ENCODE measurements around the gene ADGRB2. TPM values are rescaled to one million over a fixed set of nuclear protein-coding genes. Genes with fewer than 3 reads are reported as not detected.

The ADGRB2 gene
- total RNA-seq, 1 experiment from 2014 or later = 2.9 TPM

DNA sequence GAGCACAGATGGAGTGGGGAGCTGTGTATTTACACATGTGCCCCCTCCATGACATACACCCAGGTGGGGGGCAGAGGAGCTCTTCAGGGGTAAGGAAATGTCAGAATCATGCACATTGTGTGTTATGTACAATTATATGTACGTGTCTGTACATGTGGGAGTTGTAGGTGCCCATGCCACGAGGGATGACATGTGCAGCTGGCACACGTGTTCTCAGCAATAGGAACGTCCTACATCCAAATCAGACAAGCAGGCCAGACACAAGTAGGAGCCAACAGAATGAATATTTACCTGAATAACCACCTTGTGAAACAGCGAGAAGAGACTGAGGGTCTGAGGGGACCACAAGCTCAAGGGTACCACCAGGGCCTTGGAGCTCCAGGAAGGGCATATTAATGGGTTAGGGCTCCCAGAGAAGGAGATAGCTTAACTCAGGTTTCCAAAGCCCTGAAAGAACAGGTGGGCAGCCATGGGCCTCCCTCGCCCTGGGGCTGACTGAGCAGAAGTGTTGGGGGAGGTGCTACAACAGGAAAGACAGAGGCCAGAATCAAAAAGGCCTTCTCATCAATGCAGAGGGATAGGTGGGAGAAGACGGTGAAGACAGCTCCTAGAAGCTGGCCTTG is 63.6 kb downstream of the ADGRB2 start:
- H3K4me1 Mint-ChIP-seq (ENCODE audit: low read depth, unreplicated experiment) = peaks cover 36% of the 10 kb centered on the region
- CTCF ChIA-PET = interaction anchor here (0.8 to 1.4 kb wide), 2 partner anchors 12 to 31 kb away, joined by 3 to 4 read pairs; no protein-coding TSS in a partner anchor
- H3K4me3 Mint-ChIP-seq (ENCODE audit: low read depth, unreplicated experiment) = no peak overlapping the region
- peak overlapping the region; percentile 62 for H3K27ac Mint-ChIP-seq (ENCODE audit: unreplicated experiment)
- H3K27me3 Mint-ChIP-seq (ENCODE audit: unreplicated experiment) = peaks cover 27% of the 10 kb centered on the region
- intact Hi-C loops (cut with micrococcal nuclease; ENCODE audit: unreplicated experiment) = no loop called here
- DNase-seq = no peak
- H3K36me3 Mint-ChIP-seq (ENCODE audit: insufficient read depth, unreplicated experiment) = peaks cover 5% of the 10 kb centered on the region
- no TSS peak for BruUV-seq (replicated peaks)
- no peaks in the 10 kb centered on the region for H3K9me3 Mint-ChIP-seq (ENCODE audit: low read depth, unreplicated experiment)
- TF ChIP-seq, protein P1, sequence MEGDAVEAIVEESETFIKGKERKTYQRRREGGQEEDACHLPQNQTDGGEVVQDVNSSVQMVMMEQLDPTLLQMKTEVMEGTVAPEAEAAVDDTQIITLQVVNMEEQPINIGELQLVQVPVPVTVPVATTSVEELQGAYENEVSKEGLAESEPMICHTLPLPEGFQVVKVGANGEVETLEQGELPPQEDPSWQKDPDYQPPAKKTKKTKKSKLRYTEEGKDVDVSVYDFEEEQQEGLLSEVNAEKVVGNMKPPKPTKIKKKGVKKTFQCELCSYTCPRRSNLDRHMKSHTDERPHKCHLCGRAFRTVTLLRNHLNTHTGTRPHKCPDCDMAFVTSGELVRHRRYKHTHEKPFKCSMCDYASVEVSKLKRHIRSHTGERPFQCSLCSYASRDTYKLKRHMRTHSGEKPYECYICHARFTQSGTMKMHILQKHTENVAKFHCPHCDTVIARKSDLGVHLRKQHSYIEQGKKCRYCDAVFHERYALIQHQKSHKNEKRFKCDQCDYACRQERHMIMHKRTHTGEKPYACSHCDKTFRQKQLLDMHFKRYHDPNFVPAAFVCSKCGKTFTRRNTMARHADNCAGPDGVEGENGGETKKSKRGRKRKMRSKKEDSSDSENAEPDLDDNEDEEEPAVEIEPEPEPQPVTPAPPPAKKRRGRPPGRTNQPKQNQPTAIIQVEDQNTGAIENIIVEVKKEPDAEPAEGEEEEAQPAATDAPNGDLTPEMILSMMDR (IDR thresholded peaks at IDR 0.05; ENCODE audit: unreplicated experiment) = no peak

- TF ChIP-seq, protein P1 (IDR thresholded peaks at IDR 0.05; ENCODE audit: unreplicated experiment) = no peak
- intact Hi-C loops (cut with micrococcal nuclease; ENCODE audit: unreplicated experiment) = no loop called here
- peaks cover 18% of the 10 kb centered on the region for H3K27me3 Mint-ChIP-seq (ENCODE audit: unreplicated experiment)
- peaks cover 5% of the 10 kb centered on the region for H3K36me3 Mint-ChIP-seq (ENCODE audit: insufficient read depth, unreplicated experiment)
- H3K4me3 Mint-ChIP-seq (ENCODE audit: low read depth, unreplicated experiment) = no peak overlapping the region
- no TSS peak for BruUV-seq (replicated peaks)
- CTCF ChIA-PET = no interaction called here
- no peaks in the 10 kb centered on the region for H3K9me3 Mint-ChIP-seq (ENCODE audit: low read depth, unreplicated experiment)
- H3K4me1 Mint-ChIP-seq (ENCODE audit: low read depth, unreplicated experiment) = peaks cover 38% of the 10 kb centered on the region
- no peak overlapping the region for H3K27ac Mint-ChIP-seq (ENCODE audit: unreplicated experiment)
- DNase-seq = no peak
Observed at GRCh38 chr1:31699341-31699891, 64.7 kb downstream of the ADGRB2 start.

DNA sequence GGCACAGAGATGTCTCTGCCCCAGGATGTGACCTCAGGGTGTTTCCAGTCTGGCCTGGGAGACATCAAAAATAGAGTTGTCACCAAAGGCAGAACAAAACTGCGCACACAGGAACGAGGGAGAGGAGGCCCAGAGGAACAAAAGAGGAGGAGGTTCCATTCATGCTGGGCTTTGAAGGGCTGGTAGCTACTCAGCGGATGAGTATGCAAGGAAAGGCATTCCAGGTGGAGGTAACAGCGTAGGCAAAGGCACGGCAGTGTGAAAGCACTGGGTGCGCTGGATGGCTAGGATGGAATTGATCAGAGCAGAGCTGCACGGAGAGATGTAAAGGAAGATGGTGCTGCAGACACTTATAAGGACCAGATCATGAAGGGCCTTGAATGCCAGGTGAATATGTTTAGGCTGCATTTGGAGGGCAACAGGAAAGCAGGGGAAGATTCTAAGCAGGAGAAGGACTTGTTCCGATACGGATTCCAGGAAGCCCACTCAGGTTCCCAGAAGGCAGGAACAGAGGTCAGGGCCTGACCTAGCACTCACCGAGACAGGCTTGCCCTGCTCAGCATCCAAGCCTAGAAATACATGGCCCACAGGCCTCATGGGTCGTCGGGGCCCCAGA is 66.7 kb downstream of the ADGRB2 start:
- no peak overlapping the region for H3K27ac Mint-ChIP-seq (ENCODE audit: unreplicated experiment)
- peaks cover 15% of the 10 kb centered on the region for H3K27me3 Mint-ChIP-seq (ENCODE audit: unreplicated experiment)
- CTCF ChIA-PET = no interaction called here
- H3K4me1 Mint-ChIP-seq (ENCODE audit: low read depth, unreplicated experiment) = peaks cover 38% of the 10 kb centered on the region
- no peak for DNase-seq
- no peaks in the 10 kb centered on the region for H3K9me3 Mint-ChIP-seq (ENCODE audit: low read depth, unreplicated experiment)
- H3K4me3 Mint-ChIP-seq (ENCODE audit: low read depth, unreplicated experiment) = no peak overlapping the region
- TF ChIP-seq, protein P1 (IDR thresholded peaks at IDR 0.05; ENCODE audit: unreplicated experiment) = no peak
- intact Hi-C loops (cut with micrococcal nuclease; ENCODE audit: unreplicated experiment) = no loop called here
- peaks cover 5% of the 10 kb centered on the region for H3K36me3 Mint-ChIP-seq (ENCODE audit: insufficient read depth, unreplicated experiment)
- BruUV-seq (replicated peaks) = no TSS peak

DNA sequence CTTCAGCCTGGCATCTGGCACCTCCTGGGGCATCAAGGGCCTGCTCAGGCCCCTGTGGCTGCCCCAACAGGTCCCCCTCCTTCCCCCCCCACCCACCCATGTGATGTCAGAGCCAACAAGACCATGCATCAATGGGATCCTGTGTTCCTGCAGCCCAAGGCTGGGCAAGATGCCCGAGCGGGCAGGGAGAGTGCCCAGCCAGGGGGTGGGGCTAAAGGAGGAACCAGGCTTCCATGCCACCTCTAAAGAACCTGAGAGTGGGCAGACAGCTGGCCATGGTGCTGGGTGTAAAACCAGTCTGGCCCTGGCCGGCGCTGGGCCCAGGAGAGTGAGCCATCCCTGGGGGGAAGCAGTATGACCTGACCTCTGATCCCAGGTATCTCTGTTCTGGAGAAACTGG is 67.9 kb downstream of the ADGRB2 start:
- Mint-ChIP-seq H3K4me3 (ENCODE audit: low read depth, unreplicated experiment) (no peak overlapping the region), H3K36me3 (ENCODE audit: insufficient read depth, unreplicated experiment) (peaks cover 5% of the 10 kb centered on the region), H3K27ac (ENCODE audit: unreplicated experiment) (no peak overlapping the region), H3K4me1 (ENCODE audit: low read depth, unreplicated experiment) (peaks cover 33% of the 10 kb centered on the region), H3K27me3 (ENCODE audit: unreplicated experiment) (peaks cover 15% of the 10 kb centered on the region), H3K9me3 (ENCODE audit: low read depth, unreplicated experiment) (no peaks in the 10 kb centered on the region)
- intact Hi-C loops (cut with micrococcal nuclease; ENCODE audit: unreplicated experiment) = no loop called here
- BruUV-seq (replicated peaks) = no TSS peak
- DNase-seq = peak; percentile 89
- CTCF ChIA-PET = no interaction called here
- TF ChIP-seq, protein P1 (IDR thresholded peaks at IDR 0.05; ENCODE audit: unreplicated experiment) = no peak
